Activated CD4-positive, alpha-beta T cell treated with anti-CD3 and anti-CD28 coated beads, Interleukin-10, Interleukin-2, amounts not matched to agents 100 ng/mL and 50 ng/mL, durations not matched to agents 16 hours and 8 hours (primary cell): ENCODE measurements around the gene EXD3.

Experiments used
- DNase-seq: peaks from one replicate; pipeline ENCODE4 v3.0.0-alpha.2; 2020

The EXD3 gene

GRCh38 chr9:137375321-137376058 lies 47.5 kb downstream of the EXD3 start:
- DNase-seq: no peak

GRCh38 chr9:137374131-137374845 lies 48.7 kb downstream of the EXD3 start:
- no peak for DNase-seq

- no peak for DNase-seq
Measured at GRCh38 chr9:137373611-137373980, 49.4 kb downstream of the EXD3 start.

GRCh38 chr9:137372693-137373610 lies 50.0 kb downstream of the EXD3 start:
- DNase-seq: no peak

- no peak for DNase-seq
Measured at GRCh38 chr9:137371946-137372651, 50.9 kb downstream of the EXD3 start.

GRCh38 chr9:137371521-137371941 lies 51.4 kb downstream of the EXD3 start:
- no peak for DNase-seq

- no peak for DNase-seq
Measured at GRCh38 chr9:137370865-137371520, 52.0 kb downstream of the EXD3 start.

GRCh38 chr9:137369911-137370764 lies 52.8 kb downstream of the EXD3 start:
- DNase-seq: no peak

GRCh38 chr9:137369061-137369787 lies 53.7 kb downstream of the EXD3 start:
- no peak for DNase-seq

GRCh38 chr9:137368431-137369035 lies 54.4 kb downstream of the EXD3 start:
- DNase-seq: no peak

- DNase-seq: no peak
Measured at GRCh38 chr9:137367506-137368430, 55.2 kb downstream of the EXD3 start.

- DNase-seq: no peak
Measured at GRCh38 chr9:137366891-137367381, 56.0 kb downstream of the EXD3 start.

- no peak for DNase-seq
Measured at GRCh38 chr9:137366445-137366810, 56.5 kb downstream of the EXD3 start.

- no peak for DNase-seq
Measured at GRCh38 chr9:137365552-137366444, 57.2 kb downstream of the EXD3 start.

- DNase-seq: no peak
Measured at GRCh38 chr9:137365056-137365455, 57.9 kb downstream of the EXD3 start.

GRCh38 chr9:137359850-137360249 lies 63.1 kb downstream of the EXD3 start:
- DNase-seq: no peak

GRCh38 chr9:137358126-137358525 lies 64.8 kb downstream of the EXD3 start:
- DNase-seq: no peak

- DNase-seq: no peak
Measured at GRCh38 chr9:137357166-137357565, 65.8 kb downstream of the EXD3 start.
